OCI-LY7 (cell line): ENCODE results near the gene ATXN1. TPM values are rescaled to one million over a fixed set of nuclear protein-coding genes. Genes with fewer than 3 reads are reported as not detected.
A peak's percentile ranks its signal among the peaks of the same experiment; 100 is the strongest.

ENCODE experiments used
- BruUV-seq: library from RNA; stranded (reverse); fragments of 400-500 nt; replicated peaks from 2 replicates; lab custom pipeline; 2021; lab: Mats Ljungman, UMichigan
- CTCF ChIA-PET: fragments of 300-600 bp; sonication (Branson Sonifier 250); formaldehyde crosslinking; loops from one replicate; lab custom pipeline; 2022; ENCODE audit warnings: antibody characterized with exemption; ENCODE audit not compliant: unreplicated experiment; lab: Charles Lee
- POLR2A ChIA-PET: fragments of 300-600 bp; sonication (Branson Sonifier 250); formaldehyde crosslinking; loops from one replicate; lab custom pipeline; 2022; ENCODE audit warnings: antibody characterized with exemption; lab: Charles Lee
- DNase-seq: peaks from one replicate; pipeline ENCODE4 v3.0.0-alpha.2; 2015; ENCODE audit warnings: low spot score
- H2AFZ ChIP-seq: fragments of 200-600 bp; sonication (generic), shearing (Covaris generic); 2 replicates; pipeline ENCODE4 v1.6.1; 2014; ENCODE audit warnings: mild to moderate bottlenecking, antibody characterized with exemption, low read length, moderate library complexity
- H3K27ac ChIP-seq: fragments of 200-600 bp; sonication (generic); 2 replicates; pipeline ENCODE4 v1.5.1; 2014; ENCODE audit warnings: mixed run types, low read depth, mild to moderate bottlenecking, moderate library complexity, low read length, inconsistent platforms; ENCODE audit not compliant: poor library complexity, severe bottlenecking
- H3K36me3 ChIP-seq: fragments of 200-600 bp; sonication (generic); 2 replicates; pipeline ENCODE4 v1.6.1; 2014; ENCODE audit warnings: mild to moderate bottlenecking, antibody characterized with exemption, low read length, moderate library complexity, mixed read lengths; ENCODE audit not compliant: insufficient read depth
- H3K4me1 ChIP-seq: fragments of 200-600 bp; sonication (generic); 2 replicates; pipeline ENCODE4 v1.5.1; 2014; ENCODE audit warnings: mild to moderate bottlenecking, low read length; ENCODE audit not compliant: insufficient read depth, poor library complexity, severe bottlenecking
- H3K4me2 ChIP-seq: fragments of 200-600 bp; sonication (generic); 2 replicates; pipeline ENCODE4 v1.6.1; 2014; ENCODE audit warnings: mild to moderate bottlenecking, low read length
- H3K4me3 ChIP-seq: fragments of 200-600 bp; sonication (generic); 2 replicates; pipeline ENCODE4 v1.5.1; 2014; ENCODE audit warnings: mild to moderate bottlenecking, low read depth, low read length; ENCODE audit not compliant: poor library complexity, severe bottlenecking
- H3K79me2 ChIP-seq: fragments of 200-600 bp; sonication (generic); 2 replicates; pipeline ENCODE4 v1.6.1; 2016; ENCODE audit warnings: low read depth, mild to moderate bottlenecking, low read length, moderate library complexity, mixed read lengths; ENCODE audit not compliant: insufficient read depth
- H3K9me2 ChIP-seq: fragments of 200-600 bp; sonication (generic); 2 replicates; pipeline ENCODE4 v1.6.1; 2016; ENCODE audit warnings: mild to moderate bottlenecking, low read length, mixed read lengths; ENCODE audit not compliant: insufficient read depth
- H3K9me3 ChIP-seq: fragments of 200-600 bp; sonication (generic); 2 replicates; pipeline ENCODE4 v1.6.1; 2014; ENCODE audit warnings: mild to moderate bottlenecking, mixed run types, low read length, mixed read lengths
- H4K20me1 ChIP-seq: fragments of 200-600 bp; sonication (generic); 2 replicates; pipeline ENCODE4 v1.6.1; 2014; ENCODE audit warnings: mild to moderate bottlenecking, antibody characterized with exemption, low read length, moderate library complexity, mixed read lengths; ENCODE audit not compliant: insufficient read depth
- CTCF ChIP-seq: fragments of 200-600 bp; sonication (generic); conservative IDR thresholded peaks from 2 replicates; pipeline ENCODE4 v1.5.1; 2014; ENCODE audit warnings: mild to moderate bottlenecking, antibody characterized with exemption, low read length, moderate library complexity, mixed read lengths
- EZH2phosphoT487 ChIP-seq: fragments of 200-600 bp; sonication (generic); IDR thresholded peaks from 2 replicates; pipeline ENCODE4 v1.6.1; 2018; ENCODE audit warnings: low read depth, borderline replicate concordance, mild to moderate bottlenecking, mixed run types, antibody characterized with exemption, low read length, moderate library complexity, mixed read lengths
- intact Hi-C: fragments of 100-400 bp; cut with micrococcal nuclease; formaldehyde crosslinking; loops from one replicate; pipeline ENCODE4 v1.10.0; 2022; ENCODE audit not compliant: unreplicated experiment
- total RNA-seq, 2 experiments: library from RNA; depleted of rRNA in 1 of 2; stranded (reverse); fragments of >200 nt in 1 of 2; shearing (Covaris generic) in 1 of 2; gene quantifications; 2 replicates each; pipeline ENCODE4 v1.2.3, GENCODE V29; 2014 to 2022

The ATXN1 gene
- total RNA-seq, 2 experiments from 2014 or later: not detected

GRCh38 chr6:16409531-16410441 lies 351.5 kb downstream of the ATXN1 start:
- Histone ChIP-seq H3K4me3 (no peak overlapping the region), H3K4me2 (peak overlapping the region; percentile 41), H3K36me3 (no peaks in the 10 kb centered on the region), H4K20me1 (no peaks in the 10 kb centered on the region), H3K4me1 (peaks cover 22% of the 10 kb centered on the region), H3K9me3 (no peaks in the 10 kb centered on the region), H3K27ac (no peak overlapping the region), H3K9me2 (no peaks in the 10 kb centered on the region), H3K79me2 (no peaks in the 10 kb centered on the region), H2AFZ (peak overlapping the region; percentile 14; the same call in 1 of the 2 replicates)
- ChIA-PET POLR2A (interaction anchor here (0.6 to 0.7 kb wide), 2 partner anchors 16 to 1882 kb away, joined by 3 to 4 read pairs; no protein-coding TSS in a partner anchor), CTCF (interaction anchor here (0.6 to 1.3 kb wide), 3 partner anchors 80 to 135 kb away, joined by 3 read pairs; no protein-coding TSS in a partner anchor)
- DNase-seq: peak; percentile 65
- intact Hi-C loops: loop anchor here (2.0 to 5.0 kb wide), 4 partner anchors 77 to 353 kb away; partner anchors contain the start of gene ATXN1
- no TSS peak for BruUV-seq
- TF ChIP-seq CTCF (peak; percentile 92), EZH2phosphoT487 (no peak)

GRCh38 chr6:16408766-16409165 lies 352.5 kb downstream of the ATXN1 start:
- intact Hi-C loops: loop anchor here (2.0 to 5.0 kb wide), 4 partner anchors 76 to 354 kb away; partner anchors contain the start of gene ATXN1
- Histone ChIP-seq H3K4me3 (no peak overlapping the region), H3K4me2 (no peak overlapping the region), H3K4me1 (peaks cover 12% of the 10 kb centered on the region), H3K9me3 (no peaks in the 10 kb centered on the region), H3K27ac (no peak overlapping the region), H3K9me2 (no peaks in the 10 kb centered on the region), H2AFZ (no peak overlapping the region), H3K36me3 (no peaks in the 10 kb centered on the region), H3K79me2 (no peaks in the 10 kb centered on the region), H4K20me1 (no peaks in the 10 kb centered on the region)
- ChIA-PET POLR2A (interaction anchor here (0.6 kb wide), 1 partner anchor 76 kb away, joined by 3 read pairs; no protein-coding TSS in a partner anchor), CTCF (no interaction called here)
- TF ChIP-seq EZH2phosphoT487 (no peak), CTCF (no peak)
- no TSS peak for BruUV-seq
- no peak for DNase-seq
